ENCODE data around the gene CMTM5.
"Not testable (repeated sequence)": the region's sequence is repeated elsewhere in the genome, so short reads cannot be mapped to it uniquely, and the experiment has no call there.

Gene CMTM5

DNA sequence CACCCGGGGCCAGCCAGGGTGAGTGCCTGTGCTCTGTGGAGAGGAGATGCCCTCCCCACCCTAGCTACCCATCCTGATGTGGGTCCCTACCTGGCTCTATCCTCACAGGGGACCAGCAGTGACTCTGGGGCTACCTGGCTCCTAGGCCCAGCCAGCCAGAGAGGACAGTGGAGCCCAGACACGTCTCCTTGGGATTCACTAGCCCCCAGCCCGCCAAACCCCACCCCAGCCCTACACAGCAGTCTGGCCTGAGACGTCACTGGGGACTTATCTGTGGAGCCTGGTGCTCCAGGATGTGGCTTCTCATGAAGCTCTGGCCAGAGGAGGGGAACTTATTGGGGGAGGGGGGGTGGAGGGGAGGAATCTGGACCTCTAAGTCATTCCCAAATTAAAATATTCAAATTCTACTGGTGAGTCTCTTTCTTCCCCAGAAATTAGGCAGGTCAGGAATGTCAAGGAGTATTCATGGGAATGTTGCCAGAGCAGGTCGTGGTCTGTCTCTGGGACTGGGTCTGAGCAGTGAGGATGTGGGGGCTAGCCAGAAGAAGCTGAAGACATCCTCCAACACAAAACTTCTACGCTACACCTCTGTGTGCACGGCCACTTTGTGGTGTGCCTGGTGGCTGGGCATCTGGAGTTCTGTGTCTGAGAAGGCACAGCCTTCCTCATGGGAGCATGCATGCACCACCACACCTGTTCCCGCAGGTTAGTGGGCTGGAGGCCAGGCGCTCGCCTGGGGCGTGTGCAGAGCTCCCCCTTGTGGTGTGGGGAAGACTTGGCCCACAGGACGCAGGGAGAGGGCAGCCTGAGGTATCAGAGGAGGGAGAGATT is 2.7 kb downstream of the CMTM5 start:
- DNase-seq, result peak; percentile 1

DNA sequence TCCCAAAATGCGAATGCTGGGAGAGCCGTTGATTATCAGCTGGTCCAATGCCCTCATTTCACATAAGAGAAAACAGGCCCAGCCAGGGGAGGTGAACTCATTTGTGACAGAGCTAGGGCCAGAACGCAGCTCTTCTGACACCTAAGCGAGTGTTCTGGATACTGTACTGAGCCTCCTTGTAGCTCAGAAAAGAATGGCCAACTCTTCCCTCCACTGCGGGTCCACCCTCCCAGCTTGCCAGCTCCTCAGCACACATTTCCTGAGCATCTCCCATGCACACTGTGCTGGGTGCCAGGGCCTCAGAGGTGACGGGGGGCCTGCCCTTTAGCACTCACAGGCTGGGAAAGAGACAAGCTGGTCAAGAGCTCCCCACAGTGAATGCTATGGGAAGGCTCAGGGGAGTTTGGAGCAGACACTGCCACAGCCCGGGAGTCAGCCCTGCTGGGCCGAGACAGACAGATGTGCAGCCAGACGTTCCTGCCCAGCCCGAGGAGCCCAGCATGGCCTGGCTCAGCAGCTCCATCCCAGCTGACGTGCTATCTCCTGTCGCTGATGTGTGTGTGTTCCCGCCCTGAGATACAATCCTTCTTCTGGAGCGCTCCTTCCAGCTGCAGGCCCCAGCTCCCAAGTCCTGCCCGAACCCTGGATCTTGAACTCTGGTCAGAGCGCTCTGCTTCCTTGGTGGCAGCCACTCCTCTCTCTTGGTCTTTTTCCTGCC is 3.5 kb downstream of the CMTM5 start:
- DNase-seq, result no peak

GRCh38 chr14:23380976-23381375 is 4.1 kb downstream of the CMTM5 start:
- DNase-seq, result no peak

GRCh38 chr14:23381871-23382270 is 5.0 kb downstream of the CMTM5 start:
- DNase-seq, result no peak

- DNase-seq, result no peak
These were observed 5.4 kb downstream of the CMTM5 start for GRCh38 chr14:23382276-23382675.

DNA sequence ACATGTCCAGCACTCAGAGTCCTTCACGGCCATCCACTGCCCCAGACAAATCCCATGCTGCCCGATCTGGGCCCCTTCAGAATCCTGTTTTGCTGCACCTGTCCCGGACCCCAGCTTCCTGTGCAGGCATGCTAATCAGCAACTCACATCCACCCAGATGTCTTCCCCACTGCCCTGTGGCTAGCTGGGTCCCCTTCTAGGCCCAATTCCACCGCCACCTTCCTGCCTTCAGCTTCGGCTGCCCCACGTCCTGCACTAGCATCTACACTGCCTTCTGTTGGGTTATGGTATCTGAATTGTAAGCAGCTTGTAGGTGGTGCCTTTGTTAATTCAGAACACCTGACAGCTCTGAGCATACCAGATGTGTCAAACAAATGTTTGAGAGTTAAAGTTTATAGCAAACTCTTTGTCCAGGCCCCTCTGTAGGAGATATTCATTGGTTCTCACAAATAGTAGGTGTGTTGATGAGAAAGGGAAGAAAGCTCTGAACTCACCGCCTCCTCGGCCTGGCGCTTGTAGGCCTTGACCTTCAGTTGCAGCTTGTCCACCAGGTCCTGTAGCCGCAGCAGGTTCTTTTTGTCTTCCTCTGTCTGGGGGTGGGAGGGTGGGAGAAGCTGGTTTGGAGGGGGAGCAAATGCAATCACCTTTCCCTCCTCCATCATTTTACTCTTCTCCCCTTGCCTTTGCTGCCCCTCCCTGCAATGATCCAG is 6.0 kb downstream of the CMTM5 start:
- no peak for DNase-seq

DNA sequence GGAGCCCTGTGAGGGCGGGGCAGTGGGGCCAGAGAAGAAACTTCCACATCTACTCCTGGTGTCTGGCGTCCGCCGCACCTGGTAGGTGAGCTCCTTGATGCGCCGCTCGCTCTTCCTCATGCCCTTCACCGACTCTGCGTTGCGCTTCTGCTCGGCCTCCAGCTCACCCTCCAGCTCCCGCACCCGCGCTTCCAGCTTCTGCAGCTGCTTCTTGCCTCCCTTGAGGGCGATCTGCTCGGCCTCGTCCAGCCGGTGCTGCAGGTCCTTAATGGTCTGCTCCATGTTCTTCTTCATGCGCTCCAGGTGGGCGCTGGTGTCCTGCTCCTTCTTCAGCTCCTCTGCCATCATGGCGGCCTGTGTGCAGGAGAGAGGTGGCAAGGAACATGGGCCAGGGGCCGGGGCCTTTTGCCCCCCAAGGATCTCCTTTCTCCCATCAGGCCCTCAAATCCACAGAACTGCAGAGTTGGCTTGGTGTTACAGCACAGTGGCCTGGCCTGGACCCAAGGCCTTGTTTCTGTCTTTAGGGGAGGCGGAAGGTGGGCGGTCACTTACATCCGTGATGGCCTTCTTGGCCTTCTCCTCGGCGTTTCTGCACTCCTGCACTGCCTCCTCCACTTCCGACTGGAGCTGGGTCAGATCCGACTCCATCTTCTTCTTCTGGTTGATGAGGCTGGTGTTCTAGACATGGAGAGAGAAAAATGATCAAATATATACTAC is 7.7 kb downstream of the CMTM5 start:
- no peak for DNase-seq

DNA sequence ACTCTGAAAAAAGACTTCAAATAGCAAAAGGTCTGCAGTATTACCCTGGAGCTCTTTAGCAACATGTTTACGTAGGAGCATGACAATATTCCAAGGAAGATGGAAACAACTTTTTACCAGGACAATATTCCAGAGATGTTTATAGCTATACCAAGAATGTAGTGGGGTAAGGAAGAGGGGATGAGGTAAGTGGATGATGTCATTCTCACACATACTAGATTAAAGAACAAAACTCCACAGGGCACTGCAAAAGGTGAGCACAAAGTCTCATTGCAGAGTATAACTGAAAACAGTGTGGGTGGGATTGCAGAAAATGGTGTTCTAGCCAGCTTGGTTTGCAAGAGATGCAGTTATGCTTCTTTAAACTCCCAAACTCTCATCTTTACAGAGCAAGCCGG is 8.4 kb downstream of the CMTM5 start:
- no peak for DNase-seq

DNA sequence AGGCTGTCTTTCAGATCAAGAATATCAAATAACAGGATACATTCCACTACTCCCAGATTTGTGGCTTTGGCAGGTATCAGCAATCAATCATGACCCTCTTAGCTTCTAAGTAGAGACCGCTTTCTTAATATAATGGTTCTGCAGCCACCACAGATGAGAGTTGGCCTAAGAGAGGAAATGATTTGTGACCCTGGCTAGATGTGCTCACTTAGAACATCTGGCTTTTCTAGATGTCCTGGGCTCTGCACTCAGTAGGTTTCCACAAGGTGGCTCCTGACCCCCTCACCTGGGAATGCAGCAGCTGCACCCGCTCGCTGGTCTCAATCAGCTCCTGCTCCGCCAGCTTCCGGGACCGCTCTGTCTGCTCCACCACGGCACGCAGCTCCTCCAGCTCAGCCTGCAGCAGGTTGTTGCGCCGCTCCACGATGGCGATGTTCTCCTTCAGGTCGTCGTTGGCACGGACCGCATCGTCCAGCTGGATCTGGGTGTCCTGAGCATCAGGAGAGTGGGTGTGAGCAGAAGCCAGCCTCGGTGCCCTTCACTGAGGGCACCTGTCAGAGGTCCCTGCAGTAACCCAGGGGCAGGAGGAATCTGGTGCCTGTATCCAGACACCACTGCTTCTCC is 8.9 kb downstream of the CMTM5 start:
- no peak for DNase-seq

DNA sequence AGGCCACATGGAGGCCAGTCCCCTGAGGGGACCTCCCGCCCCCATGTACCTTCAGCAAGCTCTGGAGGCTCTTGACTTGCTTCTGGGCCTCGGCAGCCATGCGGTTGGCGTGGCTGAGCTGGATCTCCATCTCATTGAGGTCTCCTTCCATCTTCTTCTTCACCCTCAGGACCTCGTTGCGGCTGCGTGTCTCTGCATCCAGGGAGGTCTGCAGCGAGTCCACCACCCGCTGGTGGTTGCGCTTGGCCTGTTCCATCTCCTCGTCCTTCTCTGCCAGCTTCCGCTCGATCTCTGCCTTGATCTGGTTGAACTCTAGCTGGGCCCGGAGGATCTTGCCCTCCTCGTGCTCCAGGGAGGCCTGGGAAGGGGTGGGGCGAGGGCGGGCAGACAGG is 9.4 kb downstream of the CMTM5 start:
- not testable (repeated sequence) for DNase-seq

- DNase-seq, result no peak
These were observed 10.2 kb downstream of the CMTM5 start for GRCh38 chr14:23386999-23387398.

- no peak for DNase-seq
These were observed 11.4 kb downstream of the CMTM5 start for GRCh38 chr14:23387916-23388882.

GRCh38 chr14:23388996-23389395 is 12.2 kb downstream of the CMTM5 start:
- no peak for DNase-seq

- no peak for DNase-seq
These were observed 12.6 kb downstream of the CMTM5 start for GRCh38 chr14:23389396-23389795.

GRCh38 chr14:23389871-23390270 is 13.0 kb downstream of the CMTM5 start:
- not testable (repeated sequence) for DNase-seq

DNA sequence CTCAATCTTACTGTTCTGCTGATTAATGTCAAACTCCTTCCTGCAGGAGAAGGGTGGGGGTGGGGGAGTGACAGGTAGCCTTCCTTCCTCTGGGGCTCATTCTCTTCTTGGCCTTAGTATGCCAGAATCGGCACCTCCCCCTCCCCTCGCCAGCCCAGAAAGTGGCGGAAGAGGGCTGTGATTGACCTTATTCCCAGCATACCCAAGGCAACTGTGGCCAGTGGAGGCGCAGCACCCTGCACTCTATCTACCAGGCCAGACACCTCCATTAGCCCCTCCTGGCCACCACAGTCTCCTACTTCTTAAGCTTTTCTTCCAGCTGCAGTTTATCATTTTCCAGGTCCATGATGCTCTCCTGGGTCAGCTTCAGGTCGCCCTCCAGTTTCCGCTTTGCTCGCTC is 15.8 kb downstream of the CMTM5 start:
- DNase-seq, result no peak

DNA sequence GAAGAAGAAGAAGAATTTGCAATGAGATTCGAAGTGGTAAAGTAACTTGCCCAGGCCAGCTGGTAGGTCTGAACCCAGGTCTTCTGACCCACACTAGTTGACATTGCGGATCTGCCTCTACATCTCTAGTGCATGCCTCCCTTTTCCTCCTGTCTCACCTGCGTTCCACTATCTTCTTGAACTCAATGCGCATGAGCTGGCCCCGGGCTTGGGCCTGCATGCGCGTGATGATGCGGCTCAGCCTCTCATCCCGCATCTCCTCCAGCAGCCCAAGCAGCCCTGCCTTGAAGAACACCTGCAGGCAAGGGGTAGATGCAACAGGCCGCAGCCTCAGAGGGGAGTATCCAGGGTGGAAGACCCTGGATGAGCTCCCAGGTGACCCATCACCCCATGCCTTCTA is 19.3 kb downstream of the CMTM5 start:
- no peak for DNase-seq

GRCh38 chr14:23396781-23397407 is 20.0 kb downstream of the CMTM5 start:
- no peak for DNase-seq

GRCh38 chr14:23398348-23398747 is 21.5 kb downstream of the CMTM5 start:
- DNase-seq, result no peak

- no peak for DNase-seq
These were observed 22.3 kb downstream of the CMTM5 start for GRCh38 chr14:23399136-23399535.

- DNase-seq, result no peak
These were observed 22.7 kb downstream of the CMTM5 start for GRCh38 chr14:23399591-23399990.
